Raji (cell line): ENCODE data around the gene GGA1.

Experiments
- POLR2A ChIP-seq: IDR thresholded peaks from 2 replicates; pipeline ENCODE4 v1.6.1; 2011; ENCODE audit warnings: low read depth, low read length, control low read depth; ENCODE audit not compliant: insufficient read depth

Gene GGA1

GRCh38 chr22:37654563-37655251, 46.1 kb downstream of the GGA1 start:
- no peak for TF ChIP-seq POLR2A

GRCh38 chr22:37655252-37655563, 46.6 kb downstream of the GGA1 start:
- TF ChIP-seq POLR2A = no peak

GRCh38 chr22:37657590-37658132, 49.0 kb downstream of the GGA1 start:
- TF ChIP-seq POLR2A = peak; percentile 86

GRCh38 chr22:37658133-37659065, 49.8 kb downstream of the GGA1 start, which contains the start of gene PDXP:
Gene PDXP (plus strand): TSS chr22:37658723. CDS start chr22:37658783, 60 bp downstream.
- peak; percentile 71 for TF ChIP-seq POLR2A

- TF ChIP-seq POLR2A = no peak
Measured at GRCh38 chr22:37659066-37659896, 50.6 kb downstream of the GGA1 start.

GRCh38 chr22:37659897-37660708, 51.5 kb downstream of the GGA1 start:
- no peak for TF ChIP-seq POLR2A

- TF ChIP-seq POLR2A = no peak
Measured at GRCh38 chr22:37660709-37661045, 52.0 kb downstream of the GGA1 start.

- no peak for TF ChIP-seq POLR2A
Measured at GRCh38 chr22:37661160-37661924, 52.7 kb downstream of the GGA1 start.

- TF ChIP-seq POLR2A = no peak
Measured at GRCh38 chr22:37662039-37662438, 53.4 kb downstream of the GGA1 start.

- no peak for TF ChIP-seq POLR2A
Measured at GRCh38 chr22:37663521-37664140, 55.0 kb downstream of the GGA1 start.

- TF ChIP-seq POLR2A = no peak
Measured at GRCh38 chr22:37664249-37665101, 55.8 kb downstream of the GGA1 start.

- no peak for TF ChIP-seq POLR2A
Measured at GRCh38 chr22:37665487-37665886, 56.9 kb downstream of the GGA1 start.
